Measurements from ENCODE around the gene MYLK.
"Not testable (repeated sequence)": the region's sequence is repeated elsewhere in the genome, so short reads cannot be mapped to it uniquely, and the experiment has no call there.

The MYLK gene

DNA sequence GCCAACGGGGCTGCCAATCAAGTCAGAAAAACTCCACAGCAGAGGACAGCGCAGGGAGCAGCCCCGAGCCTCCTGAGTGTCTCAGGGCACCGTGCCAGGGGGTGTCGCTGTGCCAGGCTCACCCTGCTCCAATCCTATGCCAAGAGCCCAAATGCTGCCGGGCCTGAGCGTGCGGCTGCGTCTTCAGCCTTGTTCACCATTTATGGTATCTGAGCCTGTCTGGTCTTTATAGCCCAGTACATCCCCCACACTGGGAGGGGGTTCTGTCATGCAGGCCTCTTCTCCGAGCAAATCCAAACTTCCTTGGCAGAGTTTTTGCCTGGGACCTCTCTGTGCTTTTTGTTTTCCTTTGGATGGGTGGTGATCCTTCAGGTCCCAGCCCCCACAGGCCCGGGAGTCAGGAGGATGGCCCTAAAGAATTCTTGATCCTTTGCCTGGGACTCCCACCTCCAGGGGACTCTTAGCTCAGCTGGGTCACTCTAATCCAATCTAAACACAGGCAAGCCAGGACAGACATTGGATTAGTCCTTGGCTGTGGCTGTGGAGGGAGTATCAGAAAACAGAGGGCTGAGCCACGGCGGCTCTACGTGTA is 164.2 kb downstream of the MYLK start:
- DNase-seq, result no peak

- DNase-seq, result peak; percentile 25
Measured at GRCh38 chr3:123719061-123719756, 164.9 kb downstream of the MYLK start.

DNA sequence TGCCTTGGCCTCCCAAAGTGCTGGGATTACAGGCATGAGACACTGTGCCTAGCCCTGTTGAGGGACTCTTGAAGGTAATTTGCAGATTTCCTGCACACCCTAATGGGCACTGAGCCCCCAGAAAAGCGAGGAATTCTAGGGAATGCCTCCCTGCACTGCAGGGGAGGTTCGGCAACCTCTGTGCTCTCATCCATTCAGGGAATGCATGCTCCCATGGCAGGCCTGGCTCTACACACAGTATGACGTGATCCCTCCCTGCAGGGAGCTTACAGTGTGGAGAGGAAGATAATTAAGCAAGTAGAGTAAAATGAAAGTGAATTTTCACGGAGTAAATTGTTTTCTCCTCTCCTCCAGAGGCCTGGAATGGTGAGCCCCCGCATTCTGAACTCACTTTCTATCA is 166.0 kb downstream of the MYLK start:
- DNase-seq, result no peak

- DNase-seq, result not testable (repeated sequence)
Measured at GRCh38 chr3:123717451-123717850, 166.7 kb downstream of the MYLK start.

GRCh38 chr3:123716411-123716810 is 167.7 kb downstream of the MYLK start:
- no peak for DNase-seq

DNA sequence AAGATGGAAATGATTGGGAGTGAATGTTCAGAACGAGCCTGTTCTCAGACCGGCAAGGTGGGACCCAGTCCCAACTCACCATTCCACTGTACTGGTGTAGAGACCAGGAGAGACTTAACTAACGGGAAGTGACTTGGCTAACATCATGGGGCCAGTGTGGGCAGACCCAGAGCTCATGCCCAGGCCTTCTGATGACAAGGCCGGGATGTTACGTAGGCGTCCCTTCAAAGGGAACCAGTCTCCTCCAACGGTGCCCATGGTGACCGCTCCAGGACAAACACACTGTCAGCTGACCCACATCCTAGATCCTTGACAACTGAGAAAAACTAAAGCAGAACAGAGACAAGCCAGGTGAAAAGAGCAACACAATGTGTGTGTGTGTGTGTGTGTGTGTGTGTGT is 170.9 kb downstream of the MYLK start:
- no peak for DNase-seq

DNA sequence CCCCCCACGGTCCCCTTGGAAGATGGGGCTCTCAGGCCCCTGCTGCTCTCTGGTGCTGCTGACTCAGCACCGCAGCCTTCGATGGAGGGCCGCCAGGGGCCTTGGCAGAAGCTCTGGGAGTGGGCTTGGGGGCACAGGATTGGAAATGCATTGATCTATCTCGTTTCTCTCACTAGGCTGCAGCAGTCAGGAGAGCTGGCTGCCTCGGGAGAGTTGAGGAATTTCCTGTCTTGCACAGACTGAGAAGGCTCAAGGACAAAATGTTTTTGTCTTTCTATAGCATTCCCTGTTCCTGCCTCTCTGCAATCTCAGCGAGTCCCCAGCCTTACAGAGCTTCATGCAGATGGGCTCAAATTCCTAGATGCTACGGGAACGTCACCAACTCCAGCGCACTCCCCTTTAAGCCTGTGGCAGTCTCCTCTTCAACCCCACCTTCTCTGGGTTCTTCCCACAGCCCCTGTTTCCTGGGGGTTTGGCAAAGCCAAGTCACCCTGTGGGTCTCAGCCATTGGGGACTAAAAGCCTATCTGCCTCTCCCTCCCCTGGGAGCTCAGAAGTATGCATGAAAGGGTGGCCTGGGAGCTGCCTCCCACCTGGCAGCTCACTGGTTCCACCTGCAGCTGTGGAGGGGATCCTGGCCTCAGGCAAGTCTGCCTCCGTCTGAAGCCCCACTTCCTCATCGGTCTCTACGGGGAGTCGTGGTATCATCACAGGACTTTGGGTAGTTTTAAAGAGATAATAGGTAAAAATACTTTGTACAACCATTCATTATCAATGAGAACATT is 171.9 kb downstream of the MYLK start:
- no peak for DNase-seq

DNA sequence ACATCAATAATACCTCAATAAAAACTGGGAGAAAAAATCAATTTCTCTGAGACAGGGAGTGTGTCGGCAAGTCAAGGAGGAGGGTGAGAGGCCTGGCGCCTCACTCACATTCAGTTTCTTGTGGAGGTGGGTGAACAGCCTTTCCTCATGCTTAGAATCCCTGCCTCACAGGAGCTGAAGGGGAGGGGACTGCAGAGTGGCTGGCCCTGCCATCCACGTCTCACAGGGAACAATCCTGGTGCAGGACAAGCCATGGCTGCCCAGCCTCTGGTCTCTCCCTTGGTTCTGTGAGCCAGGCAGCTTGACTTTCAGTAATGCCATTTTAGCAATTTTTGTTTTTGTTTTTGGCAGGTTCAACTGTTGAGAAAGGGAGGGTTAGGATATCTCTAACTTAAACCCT is 172.8 kb downstream of the MYLK start:
- DNase-seq, result no peak

DNA sequence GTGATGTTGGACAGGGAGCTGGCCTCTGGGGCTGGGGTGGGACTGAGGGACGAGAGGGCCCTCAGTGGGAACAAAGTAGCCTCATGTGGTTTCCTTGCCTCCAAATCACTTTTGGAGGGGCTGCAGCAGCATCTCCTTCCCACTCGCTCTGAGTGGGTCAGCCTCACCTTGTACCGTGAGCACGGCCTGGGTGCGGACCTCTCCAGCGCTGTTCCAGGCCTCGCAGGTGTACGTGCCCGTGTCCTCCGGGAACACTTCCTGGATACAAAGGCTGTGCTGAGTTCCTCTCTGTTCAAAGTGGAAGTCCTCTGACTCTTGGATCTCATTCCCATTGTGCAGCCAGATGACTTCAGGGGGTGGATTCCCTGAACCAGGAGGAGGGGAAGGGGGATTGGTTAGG is 175.6 kb downstream of the MYLK start:
- DNase-seq, result no peak

GRCh38 chr3:123707641-123708040 is 176.5 kb downstream of the MYLK start:
- not testable (repeated sequence) for DNase-seq

- no peak for DNase-seq
Measured at GRCh38 chr3:123706871-123707270, 177.3 kb downstream of the MYLK start.

- DNase-seq, result no peak
Measured at GRCh38 chr3:123705488-123706285, 178.4 kb downstream of the MYLK start.

DNA sequence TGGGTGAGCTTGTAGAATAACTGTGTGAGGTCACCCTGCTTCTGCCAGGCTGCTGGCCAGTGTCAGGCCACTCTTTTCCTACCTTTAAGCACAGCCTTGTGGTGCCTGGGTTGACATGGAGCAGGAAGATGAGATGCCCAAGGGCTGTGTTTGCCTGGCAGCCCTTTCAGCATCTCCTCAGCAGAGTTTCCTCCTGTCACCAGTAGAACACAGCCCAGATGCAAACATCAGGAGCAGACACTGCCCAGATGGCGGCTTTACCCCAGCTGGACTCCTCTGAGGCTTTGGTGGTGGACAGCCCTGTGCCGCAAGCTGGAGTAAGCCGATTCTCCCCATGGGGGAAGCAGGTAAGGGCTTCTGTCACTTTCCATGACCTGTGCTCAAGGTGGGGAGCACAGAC is 180.5 kb downstream of the MYLK start:
- not testable (repeated sequence) for DNase-seq

- DNase-seq, result no peak
Measured at GRCh38 chr3:123702720-123703119, 181.4 kb downstream of the MYLK start.

- peak; percentile 40 for DNase-seq
Measured at GRCh38 chr3:123702057-123702456, 182.1 kb downstream of the MYLK start.

- no peak for DNase-seq
Measured at GRCh38 chr3:123700791-123701722, 183.1 kb downstream of the MYLK start.

DNA sequence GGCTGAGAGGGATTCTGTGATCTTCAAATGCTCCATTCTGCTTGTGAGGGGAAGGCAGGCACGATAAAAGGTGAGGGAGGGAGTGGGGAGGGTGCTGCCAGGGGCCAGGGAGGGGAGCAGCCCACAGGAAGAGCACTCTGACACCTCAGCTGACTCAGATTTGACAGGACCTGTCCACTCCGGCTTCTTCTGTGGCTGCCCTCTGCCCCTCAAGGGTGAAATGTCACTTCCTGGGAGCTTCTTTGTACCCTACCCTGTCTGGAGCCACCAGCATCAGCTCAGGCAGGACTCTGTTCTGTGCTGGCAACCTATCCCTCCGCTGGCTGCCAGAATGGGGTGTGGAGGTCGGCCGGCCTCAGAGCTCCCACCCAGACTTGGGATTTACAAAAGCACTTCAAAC is 185.3 kb downstream of the MYLK start:
- no peak for DNase-seq

DNA sequence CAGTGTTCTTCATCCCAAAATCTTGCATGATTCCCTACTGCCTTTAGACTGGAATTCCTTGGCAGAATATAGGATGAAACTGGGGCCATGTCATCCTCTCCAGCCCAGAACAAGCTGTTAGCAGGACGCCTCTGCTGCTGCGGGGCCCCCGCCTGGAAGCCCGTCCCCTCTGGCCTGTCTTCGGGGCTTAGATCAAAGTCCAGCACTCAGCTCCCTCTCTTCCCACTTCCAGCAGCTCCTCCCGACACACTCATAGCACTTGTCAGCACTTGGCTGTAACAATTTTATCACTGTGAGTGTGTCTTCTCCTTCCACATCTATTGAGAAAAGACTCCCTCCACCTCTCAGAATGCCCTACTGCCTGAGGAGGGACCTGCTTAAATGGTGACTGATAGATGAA is 187.3 kb downstream of the MYLK start:
- no peak for DNase-seq

DNA sequence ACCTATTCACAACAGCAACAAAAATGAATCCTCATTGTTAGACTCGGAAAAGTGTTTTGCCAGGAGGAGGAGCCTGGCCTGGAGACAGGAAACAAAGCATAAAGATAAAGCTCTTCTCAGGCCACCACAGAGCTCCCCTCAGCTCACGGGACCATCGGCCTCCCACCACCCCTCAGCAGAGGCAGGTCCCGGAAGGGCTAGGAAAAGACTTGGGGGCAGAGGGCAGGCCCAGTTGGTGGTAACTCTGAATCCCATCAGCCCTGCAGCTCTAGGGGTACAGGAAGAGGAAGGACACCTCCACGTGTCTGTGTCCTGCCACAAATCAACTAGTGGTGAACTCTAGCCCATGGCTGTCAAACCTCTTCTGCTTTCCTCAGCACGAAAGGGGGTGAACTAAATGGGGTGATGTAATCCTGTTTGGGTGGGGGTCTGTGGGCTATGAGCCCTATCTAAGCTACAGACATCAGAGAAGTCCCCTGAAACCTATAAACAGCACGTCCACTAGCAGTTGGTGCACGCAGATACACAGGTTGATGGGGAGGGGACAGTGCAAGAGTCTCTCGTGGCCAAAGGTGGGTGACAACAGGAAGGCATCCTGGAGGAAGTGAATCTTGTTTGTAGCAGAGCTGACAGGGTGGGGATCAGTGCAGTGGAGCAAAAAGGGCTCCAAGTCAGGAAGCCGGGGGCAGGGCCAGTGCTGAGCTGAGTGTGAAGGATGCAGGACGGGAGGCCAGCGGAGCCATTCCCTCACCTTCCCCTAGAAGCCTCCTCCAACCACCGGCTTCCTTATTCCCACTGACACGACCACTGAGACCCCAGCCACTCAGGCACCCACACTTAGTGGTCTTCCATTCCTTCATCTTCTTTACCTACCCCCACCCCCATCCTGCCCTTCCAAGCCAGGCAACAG is 188.1 kb downstream of the MYLK start:
- DNase-seq, result no peak

GRCh38 chr3:123695152-123695551 is 189.0 kb downstream of the MYLK start:
- no peak for DNase-seq
